Epithelial cell of prostate (primary cell): ENCODE measurements around the gene ARHGAP12.
"Not testable (repeated sequence)": the region's sequence is repeated elsewhere in the genome, so short reads cannot be mapped to it uniquely, and the experiment has no call there.

Experiments
- DNase-seq: peaks from one replicate; pipeline ENCODE4 v3.0.0-alpha.2; 2011; ENCODE audit warnings: low read depth, low spot score
- H3K27ac ChIP-seq: fragments of 450-650 bp; 2 replicates; pipeline ENCODE4 v1.5.1; 2017; ENCODE audit warnings: mild to moderate bottlenecking

Gene ARHGAP12, protein sequence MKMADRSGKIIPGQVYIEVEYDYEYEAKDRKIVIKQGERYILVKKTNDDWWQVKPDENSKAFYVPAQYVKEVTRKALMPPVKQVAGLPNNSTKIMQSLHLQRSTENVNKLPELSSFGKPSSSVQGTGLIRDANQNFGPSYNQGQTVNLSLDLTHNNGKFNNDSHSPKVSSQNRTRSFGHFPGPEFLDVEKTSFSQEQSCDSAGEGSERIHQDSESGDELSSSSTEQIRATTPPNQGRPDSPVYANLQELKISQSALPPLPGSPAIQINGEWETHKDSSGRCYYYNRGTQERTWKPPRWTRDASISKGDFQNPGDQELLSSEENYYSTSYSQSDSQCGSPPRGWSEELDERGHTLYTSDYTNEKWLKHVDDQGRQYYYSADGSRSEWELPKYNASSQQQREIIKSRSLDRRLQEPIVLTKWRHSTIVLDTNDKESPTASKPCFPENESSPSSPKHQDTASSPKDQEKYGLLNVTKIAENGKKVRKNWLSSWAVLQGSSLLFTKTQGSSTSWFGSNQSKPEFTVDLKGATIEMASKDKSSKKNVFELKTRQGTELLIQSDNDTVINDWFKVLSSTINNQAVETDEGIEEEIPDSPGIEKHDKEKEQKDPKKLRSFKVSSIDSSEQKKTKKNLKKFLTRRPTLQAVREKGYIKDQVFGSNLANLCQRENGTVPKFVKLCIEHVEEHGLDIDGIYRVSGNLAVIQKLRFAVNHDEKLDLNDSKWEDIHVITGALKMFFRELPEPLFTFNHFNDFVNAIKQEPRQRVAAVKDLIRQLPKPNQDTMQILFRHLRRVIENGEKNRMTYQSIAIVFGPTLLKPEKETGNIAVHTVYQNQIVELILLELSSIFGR

DNA sequence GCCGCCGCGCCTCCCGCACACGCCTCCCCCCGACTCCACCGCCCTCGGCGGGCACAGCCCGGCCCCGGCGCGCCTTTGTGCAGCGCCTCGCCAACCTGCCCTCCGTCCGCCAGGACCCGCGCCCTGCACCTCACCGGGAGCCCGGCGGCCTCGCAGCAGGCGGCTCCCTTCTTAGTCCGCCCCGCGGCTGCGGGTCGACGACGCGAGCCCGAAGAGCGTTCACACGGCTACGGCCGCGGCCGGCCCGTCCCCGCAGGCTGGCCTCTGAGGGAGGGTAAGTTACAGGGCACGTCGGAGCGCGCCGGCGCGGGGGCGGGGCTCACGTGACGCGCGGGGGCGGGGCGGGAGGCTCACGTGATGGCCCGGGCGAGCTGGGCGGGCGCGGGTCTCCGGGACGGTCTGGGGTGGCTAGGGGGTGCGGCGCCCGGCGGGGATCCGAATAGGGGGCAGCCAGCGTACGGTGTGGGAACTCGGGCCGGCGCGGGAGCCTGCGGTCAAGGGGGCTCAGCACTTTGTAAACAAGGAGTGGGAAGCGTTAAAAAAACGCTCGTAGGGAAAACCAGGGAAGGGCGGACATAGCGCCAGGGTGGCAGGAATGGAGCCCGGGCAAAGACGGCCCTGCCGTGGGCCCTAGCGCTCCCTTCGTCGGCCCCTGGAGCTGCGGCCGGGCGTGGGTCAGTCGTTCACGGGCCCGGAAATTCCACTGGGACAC is at the start of gene ARHGAP12:
TSS of gene ARHGAP12 (minus strand) at position 283 of the 712 bp plus-strand sequence. CDS start 19,976 bp downstream, outside the sequence.
- DNase-seq: no peak
- peak within 1 kb of the TSS; percentile 76 for H3K27ac ChIP-seq

DNA sequence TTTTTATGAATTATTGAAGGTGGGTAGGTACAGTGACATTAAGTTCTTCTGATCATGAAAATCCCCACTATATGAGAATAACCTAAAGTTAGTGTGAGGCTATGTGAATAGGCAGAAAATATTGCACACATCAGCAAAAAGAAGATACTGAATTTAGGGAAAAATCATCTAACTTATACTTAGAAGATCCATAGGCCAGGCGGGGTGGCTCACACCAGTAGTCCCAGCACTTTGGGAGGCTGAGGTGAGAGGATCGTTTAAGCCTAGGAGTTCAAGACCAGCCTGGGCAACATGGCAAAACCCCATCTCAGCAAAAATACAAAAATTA is 49.5 kb upstream of the ARHGAP12 start:
- peak overlapping the region; percentile 47 for H3K27ac ChIP-seq
- DNase-seq: no peak

DNA sequence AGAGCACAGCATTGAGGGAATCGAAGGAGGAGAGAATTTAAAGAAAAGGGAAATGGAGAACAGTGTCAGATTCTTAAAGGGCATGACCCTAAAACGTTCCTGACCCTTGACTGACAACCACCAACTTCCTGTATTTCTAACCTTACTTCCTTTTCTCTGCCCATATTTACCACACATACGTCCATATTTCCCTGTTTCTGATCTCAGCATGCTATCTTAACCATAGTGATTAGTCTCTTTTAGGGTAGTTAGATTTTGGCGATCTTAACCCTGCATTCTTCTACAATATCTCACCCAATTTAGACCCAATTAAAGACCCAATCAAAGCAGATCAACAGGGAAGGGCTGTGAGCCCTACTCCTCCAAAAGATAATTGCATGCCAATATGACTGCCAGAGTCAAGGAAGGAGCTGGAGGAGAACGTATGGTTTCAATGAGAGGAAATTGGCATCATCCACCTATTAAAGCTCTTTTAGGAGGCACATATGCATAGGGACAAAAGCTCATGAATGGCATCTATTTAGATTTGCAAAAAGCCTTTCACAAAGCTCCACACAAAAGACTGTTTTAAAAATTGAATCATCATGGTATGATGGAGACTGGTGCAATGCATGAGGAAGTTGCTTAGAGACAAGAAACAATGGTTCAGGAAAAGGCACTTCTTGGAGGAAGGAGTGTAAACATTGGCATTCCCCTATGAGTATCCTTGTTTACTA is 49.0 kb upstream of the ARHGAP12 start:
- peak overlapping the region; percentile 47 for H3K27ac ChIP-seq

DNA sequence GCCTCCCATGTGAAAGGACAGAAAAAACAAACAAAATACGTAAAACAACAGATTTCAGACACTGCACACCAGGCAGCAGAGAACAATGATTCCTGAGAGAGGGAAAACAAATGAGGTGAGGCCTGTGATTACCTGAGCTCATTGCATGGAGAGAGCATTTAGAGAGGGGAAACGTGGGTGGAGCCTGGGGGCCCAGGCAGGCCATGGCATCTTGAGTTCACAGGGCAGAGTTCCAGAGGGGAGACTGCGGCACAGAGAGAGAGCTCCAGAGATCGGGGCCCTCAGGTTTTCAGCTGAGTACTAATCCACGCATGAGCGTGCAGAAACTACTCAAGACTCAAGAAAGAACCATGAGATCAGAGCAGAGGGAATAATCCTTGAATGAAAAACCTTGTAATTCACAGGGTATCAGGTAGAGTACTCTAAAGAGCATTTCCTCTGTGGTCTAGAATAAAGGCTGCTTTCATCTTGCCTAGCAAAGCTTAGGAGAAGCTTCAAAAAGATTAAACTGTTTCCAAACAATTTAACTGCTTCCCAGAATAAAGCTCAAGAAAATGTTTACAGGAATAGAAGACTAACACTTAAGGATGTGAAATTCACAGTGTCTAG is 46.6 kb upstream of the ARHGAP12 start:
- H3K27ac ChIP-seq: no peak overlapping the region
- DNase-seq: no peak

More for the DNA sequence above, 49.0 kb upstream of the ARHGAP12 start:
- DNase-seq: peak; percentile 49

DNA sequence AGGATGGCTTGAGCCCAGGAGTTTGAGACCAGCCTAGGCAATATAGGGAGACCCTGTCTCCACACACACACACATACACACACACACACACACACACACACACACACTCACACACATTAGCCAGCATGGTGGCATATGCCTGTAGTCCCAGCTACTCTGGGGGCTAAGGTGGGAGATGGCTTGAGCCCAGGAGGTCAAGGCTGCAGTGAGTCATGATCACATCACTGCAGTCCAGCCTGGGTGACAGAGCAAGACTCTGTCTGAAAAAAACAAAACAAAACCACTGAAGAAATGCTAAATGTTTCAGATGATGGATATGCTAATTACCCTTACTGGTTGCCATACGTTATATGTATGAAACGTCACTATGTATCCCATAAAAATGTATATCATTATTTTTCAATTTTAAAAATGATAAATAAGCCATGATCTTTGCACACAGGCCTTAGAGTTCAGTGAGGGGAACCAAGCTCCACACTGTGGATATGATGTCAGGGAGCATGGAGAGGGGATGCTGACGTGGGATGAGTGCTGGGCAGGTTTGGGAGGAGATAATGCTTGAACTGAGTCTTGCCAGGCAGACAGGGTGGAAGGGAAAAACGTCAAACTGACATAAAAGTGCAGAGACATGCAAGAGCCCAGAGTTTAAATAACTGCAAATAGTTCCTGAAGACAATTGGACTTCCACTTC is 45.9 kb upstream of the ARHGAP12 start:
- no peak for DNase-seq
- H3K27ac ChIP-seq: no peak overlapping the region

DNA sequence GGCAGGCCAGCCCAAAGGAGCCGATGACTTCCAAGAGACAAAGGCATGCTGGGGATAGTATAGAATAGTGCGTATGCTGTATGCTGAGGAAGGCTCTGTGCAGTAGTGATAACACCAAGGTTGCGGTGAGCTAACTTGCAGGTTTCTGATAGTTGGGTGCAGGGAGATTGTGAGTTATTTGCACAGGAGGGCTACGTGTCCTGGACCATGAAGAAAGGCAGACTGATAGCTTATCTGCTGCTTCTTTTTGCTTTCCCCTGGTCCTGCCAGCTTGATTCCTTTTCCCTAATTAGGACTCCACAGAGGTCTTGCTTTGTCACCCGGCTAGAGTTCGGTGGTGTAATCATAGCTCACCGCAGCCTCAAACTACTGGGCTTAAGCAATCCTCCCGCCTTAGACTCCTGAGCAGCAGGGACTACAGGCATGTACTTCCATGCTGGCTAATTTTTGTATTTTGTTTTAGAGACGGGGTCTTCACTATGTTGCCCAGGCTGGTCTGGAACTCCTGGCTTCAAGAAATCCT is 43.9 kb upstream of the ARHGAP12 start:
- H3K27ac ChIP-seq: no peak overlapping the region
- no peak for DNase-seq

DNA sequence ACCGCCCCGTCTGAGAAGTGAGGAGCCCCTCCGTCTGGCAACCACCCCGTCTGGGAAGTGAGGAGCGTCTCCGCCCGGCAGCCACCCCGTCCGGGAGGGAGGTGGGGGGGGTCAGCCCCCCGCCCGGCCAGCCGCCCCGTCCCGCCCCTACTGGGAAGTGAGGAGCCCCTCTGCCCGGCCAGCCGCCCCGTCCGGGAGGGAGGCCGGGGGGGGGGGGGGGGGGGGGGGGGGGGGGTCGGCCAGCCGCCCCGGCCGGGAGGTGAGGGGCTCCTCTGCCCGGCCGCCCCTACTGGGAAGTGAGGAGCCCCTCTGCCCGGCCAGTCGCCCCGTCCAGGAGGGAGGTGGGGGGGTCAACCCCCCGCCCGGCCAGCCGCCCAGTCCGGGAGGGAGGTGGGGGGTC is 41.2 kb upstream of the ARHGAP12 start:
- not testable (repeated sequence) for DNase-seq, H3K27ac ChIP-seq

DNA sequence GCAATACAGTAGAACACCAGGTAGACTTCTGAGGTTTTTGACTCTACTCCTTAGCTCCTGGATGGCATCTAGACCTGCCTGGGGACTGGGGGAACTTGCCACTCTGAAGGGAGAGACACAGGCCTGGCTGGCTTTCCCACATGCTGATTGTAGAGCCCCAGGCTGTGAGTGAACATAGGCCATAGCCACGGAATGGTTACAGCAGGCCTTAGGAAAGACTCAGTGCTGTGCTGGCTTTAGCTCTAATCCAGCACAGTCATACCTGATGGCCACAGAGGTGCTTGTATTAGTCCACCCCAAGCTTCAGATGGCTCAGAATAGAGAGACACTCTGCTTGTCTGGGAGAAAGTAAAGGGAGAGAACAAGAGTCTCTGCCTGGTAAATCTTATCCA is 35.0 kb upstream of the ARHGAP12 start:
- no peak for DNase-seq
- peak overlapping the region; percentile 21 for H3K27ac ChIP-seq

DNA sequence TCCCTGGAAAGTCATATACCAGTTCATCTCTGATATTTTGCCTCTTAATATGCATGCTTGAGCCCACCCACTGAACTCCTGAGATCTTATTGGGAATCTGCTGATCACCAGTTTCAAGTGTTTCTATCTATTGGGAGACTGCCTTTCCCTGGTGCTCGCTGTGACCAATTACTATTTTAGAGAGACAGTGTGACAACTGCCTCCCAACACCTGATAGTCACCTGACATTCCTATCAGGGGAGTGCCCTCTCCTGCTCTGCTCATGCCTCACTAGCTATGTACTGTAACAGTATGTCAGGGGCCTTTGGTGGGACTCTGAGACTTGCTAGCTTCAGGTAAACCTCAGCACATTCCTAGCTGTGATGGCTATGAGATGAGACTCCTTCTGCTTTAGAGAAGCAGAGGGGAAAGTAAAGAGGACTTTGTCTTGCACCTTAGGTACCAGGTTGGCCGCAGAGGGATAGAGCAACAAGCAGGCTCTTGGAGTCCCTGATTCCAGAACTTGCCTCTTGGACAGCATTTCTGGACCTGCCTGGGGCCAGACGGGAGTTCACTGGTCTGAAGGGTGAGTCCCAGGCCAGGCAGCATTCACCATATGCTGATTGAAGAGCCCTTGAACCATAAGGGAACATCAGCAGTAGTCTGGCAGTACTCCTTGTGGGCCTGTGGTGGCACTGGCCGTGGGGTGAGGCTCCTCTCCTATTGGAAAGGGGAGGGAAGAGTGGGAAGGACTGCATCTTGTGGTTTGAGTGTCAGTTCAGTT is 34.4 kb upstream of the ARHGAP12 start:
- no peak for DNase-seq
- peak overlapping the region; percentile 21 for H3K27ac ChIP-seq

DNA sequence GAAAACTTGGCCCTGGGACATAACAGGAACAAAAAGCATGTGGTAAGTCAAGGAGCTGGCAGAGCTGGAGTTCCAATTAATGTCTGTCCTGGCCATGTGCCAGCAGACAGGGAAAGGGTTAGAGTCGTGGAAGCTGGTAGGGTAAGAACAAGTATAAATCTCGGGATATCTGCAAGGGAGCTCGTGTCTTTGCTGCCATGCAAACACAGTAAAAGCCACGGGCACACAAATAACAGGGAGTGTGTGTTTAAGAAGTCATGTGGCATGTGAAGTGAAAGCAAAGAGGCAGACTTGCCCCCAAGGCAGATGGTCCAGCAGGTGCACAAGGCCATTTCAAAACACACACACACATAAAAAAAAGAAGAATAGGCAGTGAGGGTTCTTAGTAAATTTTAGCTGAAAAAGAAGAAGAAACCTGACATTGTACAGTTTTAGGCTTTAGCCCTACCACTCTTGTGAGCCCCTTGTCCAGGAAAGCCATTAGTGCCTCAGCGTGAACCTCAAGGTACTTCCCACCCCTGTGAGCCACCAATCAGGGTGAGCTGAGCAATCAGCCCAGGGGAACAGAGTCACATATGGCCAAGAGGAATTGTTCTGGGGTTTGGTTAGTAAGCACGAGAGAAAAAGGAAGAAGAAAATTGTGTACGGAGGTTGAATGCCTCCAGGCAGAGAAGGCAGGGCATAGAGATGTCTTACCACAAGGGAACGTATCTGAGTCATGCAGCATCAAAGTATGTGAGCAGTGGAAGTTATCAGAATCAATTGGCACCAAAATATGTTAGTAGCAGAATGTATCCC is 32.8 kb upstream of the ARHGAP12 start:
- peak; percentile 70 for DNase-seq
- H3K27ac ChIP-seq: peak overlapping the region; percentile 60

DNA sequence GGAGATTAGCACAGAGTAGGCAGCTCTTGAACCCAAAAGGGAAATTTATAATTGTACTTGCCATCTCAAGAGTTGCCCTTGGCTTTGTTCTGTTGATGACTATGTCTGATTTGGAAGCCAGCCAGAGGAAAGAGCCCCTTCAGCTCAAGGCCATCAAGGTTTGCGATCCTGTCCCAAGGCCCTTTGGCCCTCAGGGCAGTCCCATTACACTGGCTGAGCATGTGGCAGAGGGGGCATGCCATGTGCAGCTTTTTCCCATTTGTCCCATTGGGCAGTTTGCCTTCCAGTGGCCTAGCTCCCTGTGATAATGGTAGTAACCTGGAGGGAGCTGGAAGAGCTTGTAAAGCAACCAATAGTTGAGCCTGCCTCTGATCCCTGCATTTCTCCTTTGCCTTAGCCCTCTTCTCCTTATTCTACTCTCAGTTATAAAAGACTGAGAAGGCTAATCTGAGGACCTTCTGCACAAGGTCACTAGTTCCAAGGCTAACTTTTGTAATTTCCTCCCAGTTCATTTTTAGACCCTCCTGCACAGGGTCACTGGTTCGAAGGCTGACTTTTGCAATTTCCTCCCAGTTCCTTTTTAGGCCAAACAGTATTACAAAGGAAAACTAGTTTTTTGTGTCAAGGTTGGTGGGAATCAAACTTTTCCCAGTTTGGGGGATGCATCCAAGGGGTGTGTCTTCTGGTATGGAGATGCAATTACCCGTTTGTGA is 31.0 kb upstream of the ARHGAP12 start:
- H3K27ac ChIP-seq: no peak overlapping the region
- DNase-seq: no peak

DNA sequence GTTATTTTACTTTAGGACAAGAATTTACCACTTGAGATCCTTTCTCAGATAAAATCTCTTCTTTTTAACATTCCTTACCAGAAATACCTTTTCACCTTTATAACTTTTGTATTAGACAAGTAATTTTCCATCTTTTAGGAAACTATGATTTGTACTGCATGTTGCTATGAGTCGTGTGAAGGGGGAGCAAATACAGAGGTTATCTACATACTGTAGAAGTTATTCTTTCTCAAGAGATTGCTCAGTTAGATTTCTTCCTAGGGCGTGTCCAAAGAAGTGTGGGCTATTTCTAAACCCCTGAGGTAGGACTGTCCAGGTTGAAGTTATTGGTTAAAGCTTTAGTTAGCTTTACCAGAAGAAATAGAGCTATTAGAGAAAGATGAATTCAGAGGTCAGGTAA is 30.2 kb upstream of the ARHGAP12 start:
- DNase-seq: no peak
- H3K27ac ChIP-seq: no peak overlapping the region

DNA sequence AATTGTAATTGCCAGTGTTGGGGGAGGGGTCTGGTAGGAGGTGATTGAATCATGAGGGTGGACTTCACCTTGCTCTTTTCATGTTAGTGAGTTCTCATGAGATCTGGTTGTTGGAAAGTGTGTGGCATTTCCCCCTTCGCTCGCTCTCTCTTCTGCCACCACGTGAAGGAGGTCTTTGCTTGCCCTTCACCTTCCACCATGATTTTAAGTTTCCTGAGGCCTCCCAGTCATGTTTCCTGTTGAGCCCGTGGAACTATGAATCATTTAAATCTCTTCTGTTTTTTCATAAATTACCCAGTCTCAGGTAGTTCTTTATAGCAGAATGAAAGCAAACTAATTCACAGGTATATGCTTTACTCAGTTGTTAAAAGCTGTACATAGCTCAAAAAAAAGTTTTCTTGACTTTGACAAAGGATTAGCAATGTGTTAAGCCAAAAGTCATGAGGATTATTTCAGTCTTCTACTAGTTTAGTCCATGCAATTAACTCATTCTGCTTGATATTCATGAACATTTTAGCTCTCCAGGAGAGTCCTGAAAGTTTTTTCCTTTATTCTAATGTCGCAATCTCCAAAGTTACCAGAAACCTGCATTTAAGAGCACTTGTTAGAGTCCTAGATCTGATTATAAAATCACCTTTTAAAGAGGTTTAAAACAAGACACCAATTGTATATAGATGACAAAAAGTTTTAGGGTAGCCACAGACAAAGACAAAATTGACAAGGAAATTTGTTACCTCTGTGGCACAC is 27.7 kb upstream of the ARHGAP12 start:
- DNase-seq: no peak
- no peak overlapping the region for H3K27ac ChIP-seq

DNA sequence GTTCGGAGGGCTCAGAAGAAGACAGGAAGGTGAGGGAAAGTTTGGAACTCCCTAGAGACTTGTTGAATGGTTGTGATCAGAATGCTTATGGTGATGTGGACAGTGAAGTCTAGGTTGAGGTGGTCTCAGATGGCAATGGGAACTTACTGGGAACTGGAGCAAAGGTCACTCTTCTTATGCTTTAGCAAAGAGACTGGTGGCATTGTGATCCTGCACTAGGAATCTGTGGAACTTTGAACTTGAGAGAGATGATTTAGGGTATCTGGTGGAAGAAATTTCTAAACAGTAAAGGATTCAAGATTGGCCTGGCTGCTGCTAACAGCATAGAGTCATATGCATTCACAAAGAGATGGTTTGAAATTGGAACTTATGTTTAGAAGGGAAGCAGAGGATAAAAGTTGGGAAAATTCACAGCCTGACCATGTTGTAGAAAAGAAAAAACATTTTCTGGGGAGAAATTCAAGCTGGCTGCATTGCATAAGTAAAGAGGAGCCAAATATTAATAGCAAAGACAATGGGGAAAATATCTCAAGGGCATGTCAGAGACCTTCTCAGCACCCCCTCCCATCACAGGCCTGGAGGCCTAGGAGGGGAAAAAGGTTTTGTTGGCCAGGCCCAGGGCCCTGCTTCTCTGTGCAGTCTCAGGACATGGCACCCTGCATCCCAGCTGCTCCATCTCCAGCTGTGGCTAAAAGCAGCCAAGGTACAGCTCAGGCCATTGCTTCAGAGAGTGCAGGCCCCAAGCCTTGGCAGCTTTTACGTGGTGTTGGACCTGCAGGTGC is 26.0 kb upstream of the ARHGAP12 start:
- DNase-seq: no peak
- no peak overlapping the region for H3K27ac ChIP-seq

DNA sequence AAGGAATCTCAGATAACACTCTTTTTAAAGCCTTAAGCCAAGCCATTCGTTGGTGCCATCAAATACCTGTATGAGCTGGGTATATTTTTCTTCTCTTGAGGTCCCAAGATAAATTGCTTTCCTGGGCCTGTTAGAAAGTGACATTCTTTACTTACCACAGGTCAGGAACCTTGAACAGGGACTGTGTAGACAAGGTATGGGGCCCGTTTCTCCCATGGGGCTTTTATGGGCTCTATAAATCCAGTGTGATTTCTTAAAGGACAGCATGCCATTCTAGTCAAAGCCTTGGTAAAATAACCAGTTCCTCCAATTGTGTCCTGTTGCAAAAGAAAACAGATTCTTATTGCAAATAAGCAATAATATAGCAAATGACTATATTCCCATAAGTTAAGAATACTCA is 24.8 kb upstream of the ARHGAP12 start:
- DNase-seq: no peak
- H3K27ac ChIP-seq: no peak overlapping the region
